ENCODE data around the gene SUGCT.

The SUGCT gene

DNA sequence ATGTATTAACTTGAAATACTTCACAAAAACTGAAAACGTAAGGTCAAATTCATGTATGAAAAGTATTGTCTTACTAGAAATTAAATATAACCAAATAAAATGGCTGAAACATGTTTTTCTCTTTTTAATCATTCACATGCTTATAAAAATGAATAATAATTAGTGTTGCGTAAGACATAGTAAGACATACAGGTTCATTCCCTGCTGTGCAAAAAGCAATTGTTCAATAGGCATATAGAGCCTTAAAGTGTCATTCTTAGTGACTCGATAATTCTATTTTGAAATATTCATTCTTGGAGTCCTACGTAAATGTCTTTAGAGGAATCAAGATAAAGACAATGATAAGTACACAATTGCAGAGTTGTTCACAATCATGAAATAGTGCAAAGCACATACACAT, 337.1 kb downstream of the SUGCT start:
- TF ChIP-seq, protein P1, sequence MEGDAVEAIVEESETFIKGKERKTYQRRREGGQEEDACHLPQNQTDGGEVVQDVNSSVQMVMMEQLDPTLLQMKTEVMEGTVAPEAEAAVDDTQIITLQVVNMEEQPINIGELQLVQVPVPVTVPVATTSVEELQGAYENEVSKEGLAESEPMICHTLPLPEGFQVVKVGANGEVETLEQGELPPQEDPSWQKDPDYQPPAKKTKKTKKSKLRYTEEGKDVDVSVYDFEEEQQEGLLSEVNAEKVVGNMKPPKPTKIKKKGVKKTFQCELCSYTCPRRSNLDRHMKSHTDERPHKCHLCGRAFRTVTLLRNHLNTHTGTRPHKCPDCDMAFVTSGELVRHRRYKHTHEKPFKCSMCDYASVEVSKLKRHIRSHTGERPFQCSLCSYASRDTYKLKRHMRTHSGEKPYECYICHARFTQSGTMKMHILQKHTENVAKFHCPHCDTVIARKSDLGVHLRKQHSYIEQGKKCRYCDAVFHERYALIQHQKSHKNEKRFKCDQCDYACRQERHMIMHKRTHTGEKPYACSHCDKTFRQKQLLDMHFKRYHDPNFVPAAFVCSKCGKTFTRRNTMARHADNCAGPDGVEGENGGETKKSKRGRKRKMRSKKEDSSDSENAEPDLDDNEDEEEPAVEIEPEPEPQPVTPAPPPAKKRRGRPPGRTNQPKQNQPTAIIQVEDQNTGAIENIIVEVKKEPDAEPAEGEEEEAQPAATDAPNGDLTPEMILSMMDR (IDR thresholded peaks at IDR 0.05; ENCODE audit: low read depth, low read length) = no peak
- TF ChIP-seq, protein P2, sequence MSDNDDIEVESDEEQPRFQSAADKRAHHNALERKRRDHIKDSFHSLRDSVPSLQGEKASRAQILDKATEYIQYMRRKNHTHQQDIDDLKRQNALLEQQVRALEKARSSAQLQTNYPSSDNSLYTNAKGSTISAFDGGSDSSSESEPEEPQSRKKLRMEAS (IDR thresholded peaks at IDR 0.05; ENCODE audit: low read depth, low read length) = no peak
- no peak for TF ChIP-seq MYC (IDR thresholded peaks at IDR 0.05; ENCODE audit: low read depth, low read length)
- TF ChIP-seq POLR2A (IDR thresholded peaks at IDR 0.05; ENCODE audit: extremely low read depth, insufficient read length) = no peak
- DNase-seq (ENCODE audit: low read depth) = no peak
- H3K4me3 ChIP-seq (ENCODE audit: low read depth, low read length) = no peak overlapping the region

DNA sequence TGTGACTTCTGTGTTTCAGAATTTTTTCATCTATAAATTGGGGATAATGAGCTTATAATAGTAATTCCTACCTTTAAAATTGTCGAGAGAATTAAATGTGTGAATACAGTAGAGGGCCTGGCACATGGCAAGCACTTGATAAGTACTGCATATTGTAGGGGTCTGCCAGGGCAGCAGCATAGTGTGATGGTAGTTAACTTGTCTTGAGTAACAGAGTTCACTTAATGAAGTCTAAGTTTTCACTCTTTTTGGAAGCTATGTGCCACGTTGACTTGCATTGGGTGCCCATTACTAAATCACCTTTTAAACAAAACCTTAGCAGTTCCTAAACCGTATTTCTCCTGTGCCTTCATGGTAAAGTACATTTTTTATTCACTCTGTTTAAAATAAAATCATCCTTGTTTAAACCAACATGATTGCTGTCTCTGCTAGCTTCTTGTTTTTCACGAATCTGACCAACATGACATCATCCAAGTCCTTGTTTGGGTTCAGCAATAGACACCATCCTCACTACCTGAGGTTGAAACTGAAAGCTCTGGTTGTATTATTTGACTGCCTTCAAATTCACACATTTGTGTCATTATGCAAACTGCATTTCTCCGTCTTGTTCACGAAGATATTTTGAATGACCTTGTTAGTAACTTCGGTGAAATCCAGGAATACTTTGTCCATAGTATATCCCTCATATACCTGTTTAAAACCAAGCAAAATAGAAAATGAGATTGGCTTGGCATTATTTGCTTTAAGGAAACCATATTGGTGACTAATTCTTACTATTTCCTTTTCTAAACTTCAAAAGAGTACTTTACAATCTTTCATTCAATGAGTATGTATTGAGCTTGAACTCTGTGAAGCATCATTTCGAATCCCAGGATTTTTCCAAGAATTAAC, 340.2 kb downstream of the SUGCT start:
- TF ChIP-seq, protein P1 (IDR thresholded peaks at IDR 0.05; ENCODE audit: low read depth, low read length) = no peak
- TF ChIP-seq MYC (IDR thresholded peaks at IDR 0.05; ENCODE audit: low read depth, low read length) (no peak), POLR2A (IDR thresholded peaks at IDR 0.05; ENCODE audit: extremely low read depth, insufficient read length) (no peak)
- TF ChIP-seq, protein P2 (IDR thresholded peaks at IDR 0.05; ENCODE audit: low read depth, low read length) = no peak
- no peak for DNase-seq (ENCODE audit: low read depth)
- H3K4me3 ChIP-seq (ENCODE audit: low read depth, low read length) = no peak overlapping the region

DNA sequence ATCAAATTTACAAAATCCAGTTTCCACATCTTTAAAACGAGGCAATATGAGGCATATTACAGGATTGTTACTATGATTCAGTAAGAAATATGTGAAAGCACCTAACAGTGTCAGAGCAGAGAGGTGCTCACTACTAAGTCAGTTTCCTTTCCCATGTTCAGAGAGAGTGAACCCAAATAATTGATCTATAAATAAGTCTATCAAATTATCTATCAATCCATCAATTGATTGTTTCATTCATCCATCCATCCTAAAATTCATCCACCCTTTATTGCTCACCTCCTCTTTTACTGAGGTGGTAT, 340.8 kb downstream of the SUGCT start:
- TF ChIP-seq, protein P1 (IDR thresholded peaks at IDR 0.05; ENCODE audit: low read depth, low read length) = no peak
- TF ChIP-seq, protein P2 (IDR thresholded peaks at IDR 0.05; ENCODE audit: low read depth, low read length) = no peak
- TF ChIP-seq MYC (IDR thresholded peaks at IDR 0.05; ENCODE audit: low read depth, low read length) = no peak
- TF ChIP-seq POLR2A (IDR thresholded peaks at IDR 0.05; ENCODE audit: extremely low read depth, insufficient read length) = no peak
- no peak overlapping the region for H3K4me3 ChIP-seq (ENCODE audit: low read depth, low read length)
- no peak for DNase-seq (ENCODE audit: low read depth)

DNA sequence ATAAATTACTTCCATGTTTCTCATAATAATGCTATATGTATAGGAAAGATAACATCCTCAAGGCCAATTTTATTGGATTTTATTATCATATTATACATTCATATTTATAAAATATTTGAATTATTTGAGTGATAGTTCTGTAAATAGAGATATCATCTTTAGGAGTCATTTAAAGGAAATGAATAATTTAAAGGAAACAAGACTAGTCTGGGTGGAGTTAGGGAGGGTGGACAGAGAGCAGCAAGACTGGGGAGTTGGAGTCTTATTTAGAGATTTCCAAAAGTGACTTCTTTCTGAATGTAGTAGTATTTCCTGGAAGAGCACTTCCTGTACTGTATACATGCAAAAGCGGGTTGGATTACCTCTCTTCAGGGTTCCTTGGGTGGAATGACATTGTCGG, 342.3 kb downstream of the SUGCT start:
- no peak overlapping the region for H3K4me3 ChIP-seq (ENCODE audit: low read depth, low read length)
- DNase-seq (ENCODE audit: low read depth) = no peak
- TF ChIP-seq MYC (IDR thresholded peaks at IDR 0.05; ENCODE audit: low read depth, low read length) (no peak), POLR2A (IDR thresholded peaks at IDR 0.05; ENCODE audit: extremely low read depth, insufficient read length) (no peak)
- TF ChIP-seq, protein P2 (IDR thresholded peaks at IDR 0.05; ENCODE audit: low read depth, low read length) = no peak
- TF ChIP-seq, protein P1 (IDR thresholded peaks at IDR 0.05; ENCODE audit: low read depth, low read length) = no peak

DNA sequence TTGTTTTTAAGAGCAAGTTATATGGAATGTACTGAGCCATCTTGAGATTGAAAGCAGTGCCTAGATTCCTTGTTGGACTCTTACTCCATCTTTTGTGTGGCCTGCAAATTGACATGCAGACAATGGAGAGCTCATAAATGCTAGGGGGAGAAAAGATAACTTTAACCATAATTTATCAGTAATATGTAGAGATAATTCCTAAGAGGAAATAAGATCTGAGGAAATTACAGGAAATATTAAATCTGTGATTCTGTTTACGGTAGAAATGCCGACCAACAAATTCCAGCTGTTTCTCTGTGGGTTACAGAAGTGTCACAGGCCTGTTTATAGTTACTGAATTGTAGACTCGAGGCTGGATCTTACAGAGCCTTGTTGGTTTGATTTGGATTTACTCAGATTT, 348.0 kb downstream of the SUGCT start:
- H3K4me3 ChIP-seq (ENCODE audit: low read depth, low read length) = no peak overlapping the region
- TF ChIP-seq, protein P2 (IDR thresholded peaks at IDR 0.05; ENCODE audit: low read depth, low read length) = no peak
- TF ChIP-seq POLR2A (IDR thresholded peaks at IDR 0.05; ENCODE audit: extremely low read depth, insufficient read length) (no peak), MYC (IDR thresholded peaks at IDR 0.05; ENCODE audit: low read depth, low read length) (no peak)
- TF ChIP-seq, protein P1 (IDR thresholded peaks at IDR 0.05; ENCODE audit: low read depth, low read length) = no peak
- no peak for DNase-seq (ENCODE audit: low read depth)
